Amygdala (tissue), 56 donors: ENCODE data around the gene LRRC32.
"Not testable (repeated sequence)": the region's sequence is repeated elsewhere in the genome, so short reads cannot be mapped to it uniquely, and the experiment has no call there.

Experiments
- DNase-seq, 56 donors: peaks; one replicate each; lab custom pipeline; 2025; lab: John Stamatoyannopoulos, UW

Gene LRRC32

GRCh38 chr11:76654298-76654851, 16.2 kb downstream of the LRRC32 start:
- DNase-seq, result no peak

- DNase-seq, result no peak
These were observed 16.8 kb downstream of the LRRC32 start for GRCh38 chr11:76653674-76654284.

- DNase-seq, result no peak
These were observed 17.4 kb downstream of the LRRC32 start for GRCh38 chr11:76653012-76653673.

- DNase-seq, result no peak
These were observed 20.6 kb downstream of the LRRC32 start for GRCh38 chr11:76649851-76650372.

GRCh38 chr11:76649011-76649410, 21.5 kb downstream of the LRRC32 start:
- no peak for DNase-seq

GRCh38 chr11:76648061-76648460, 22.5 kb downstream of the LRRC32 start:
- DNase-seq, result no peak

- no peak for DNase-seq
These were observed 23.5 kb downstream of the LRRC32 start for GRCh38 chr11:76646882-76647534.

GRCh38 chr11:76644591-76644990, 26.0 kb downstream of the LRRC32 start:
- DNase-seq, result no peak

GRCh38 chr11:76643711-76644110, 26.8 kb downstream of the LRRC32 start:
- not testable (repeated sequence) for DNase-seq

- no peak for DNase-seq
These were observed 28.2 kb downstream of the LRRC32 start for GRCh38 chr11:76642341-76642740.

- no peak for DNase-seq
These were observed 28.6 kb downstream of the LRRC32 start for GRCh38 chr11:76641905-76642304.

GRCh38 chr11:76640501-76640900, 30.0 kb downstream of the LRRC32 start:
- DNase-seq, result no peak

- DNase-seq, result no peak
These were observed 30.9 kb downstream of the LRRC32 start for GRCh38 chr11:76639621-76640020.

GRCh38 chr11:76638270-76639197, 32.0 kb downstream of the LRRC32 start:
- no peak for DNase-seq

- DNase-seq, result no peak
These were observed 32.9 kb downstream of the LRRC32 start for GRCh38 chr11:76637491-76638269.

GRCh38 chr11:76636826-76637460, 33.6 kb downstream of the LRRC32 start:
- no peak for DNase-seq

- no peak for DNase-seq
These were observed 34.4 kb downstream of the LRRC32 start for GRCh38 chr11:76635991-76636738.

GRCh38 chr11:76634886-76635285, 35.7 kb downstream of the LRRC32 start:
- no peak for DNase-seq
